GM12878 (cell line): ENCODE measurements around the gene UNC5CL. TPM values are rescaled to one million over a fixed set of nuclear protein-coding genes. Genes with fewer than 3 reads are reported as not detected.

Experiments
- ATAC-seq: fragments of 200-7000 bp; cut with Tn5 transposase; 3 replicates; pipeline ENCODE4 v1.9.1; 2020; ENCODE audit warnings: mild to moderate bottlenecking, moderate library complexity
- BruUV-seq: library from RNA; stranded (reverse); fragments of 400-500 nt; replicated peaks from 2 replicates; lab custom pipeline; 2021; lab: Mats Ljungman, UMichigan
- CTCF ChIA-PET: fragments of 300-600 bp; sonication (Branson Sonifier 250); formaldehyde crosslinking; extraction: SDS; loops from one replicate; lab custom pipeline; 2021; ENCODE audit warnings: inconsistent platforms; lab: Yijun Ruan, JAX
- POLR2A ChIA-PET: fragments of 350-600 bp; formaldehyde crosslinking; extraction: SDS; loops from one replicate; lab custom pipeline; 2021; ENCODE audit warnings: inconsistent platforms; lab: Charles Lee
- RAD21 ChIA-PET: fragments of 300-600 bp; sonication (Branson Sonifier 250); formaldehyde crosslinking; loops from one replicate; lab custom pipeline; 2023; ENCODE audit warnings: antibody characterized with exemption; ENCODE audit not compliant: unreplicated experiment; lab: Charles Lee
- SMC1A ChIA-PET: fragments of 300-600 bp; sonication (Branson Sonifier 250); formaldehyde crosslinking; loops from one replicate; lab custom pipeline; 2023; ENCODE audit not compliant: unreplicated experiment, uncharacterized antibody; lab: Charles Lee
- DNase-seq: peaks from one replicate; pipeline ENCODE4 v3.0.0-alpha.2; 2011; ENCODE audit warnings: low read depth, low spot score
- FAIRE-seq: peaks from 3 replicates; lab custom pipeline; 2011; peaks lifted over from hg19 to GRCh38; lab: Jason Lieb, UNC
- H2AFZ ChIP-seq: 2 replicates; pipeline ENCODE4 v1.6.0; 2011; ENCODE audit warnings: low read depth, low read length, control low read depth; ENCODE audit not compliant: control insufficient read depth
- H3K27ac ChIP-seq: 2 replicates; pipeline ENCODE4 v1.5.1; 2011; ENCODE audit warnings: control low read depth; ENCODE audit not compliant: control insufficient read depth, insufficient read depth
- H3K27me3 ChIP-seq, 2 experiments: replicated peaks in 1 of 2; 2 replicates each; pipeline versions ENCODE4 v1.6.0 to v1.6.1; 2011; ENCODE audit warnings: low read length in 1 of 2; ENCODE audit not compliant: control insufficient read depth in 2 of 2, insufficient read depth in 2 of 2
- H3K36me3 ChIP-seq, 2 experiments: 2 replicates each; pipeline ENCODE4 v1.5.1; 2011; ENCODE audit warnings: low read length in 1 of 2; ENCODE audit not compliant: control insufficient read depth in 2 of 2, insufficient read depth in 2 of 2
- H3K4me1 ChIP-seq: 2 replicates; pipeline ENCODE4 v1.6.1; 2011; ENCODE audit warnings: mild to moderate bottlenecking, low read length, moderate library complexity, mixed read lengths; ENCODE audit not compliant: control insufficient read depth, insufficient read depth
- H3K4me2 ChIP-seq: 2 replicates; pipeline ENCODE4 v1.6.0; 2011; ENCODE audit warnings: control low read depth; ENCODE audit not compliant: control insufficient read depth, insufficient read depth
- H3K4me3 ChIP-seq: fragments of 200-600 bp; sonication (generic); 2 replicates; pipeline ENCODE4 v1.5.1; 2016
- H3K79me2 ChIP-seq: 2 replicates; pipeline ENCODE4 v1.6.0; 2011; ENCODE audit warnings: low read length; ENCODE audit not compliant: control insufficient read depth, insufficient read depth
- H3K9ac ChIP-seq: 2 replicates; pipeline ENCODE4 v1.8.0; 2011; ENCODE audit warnings: low read length, control low read depth, mixed read lengths; ENCODE audit not compliant: control insufficient read depth, insufficient read depth
- H3K9me3 ChIP-seq: replicated peaks from 3 replicates; pipeline ENCODE4 v1.5.1; 2011; ENCODE audit warnings: mild to moderate bottlenecking, low read length; ENCODE audit not compliant: control insufficient read depth, insufficient read depth
- H4K20me1 ChIP-seq: 2 replicates; pipeline ENCODE4 v1.6.0; 2011; ENCODE audit not compliant: control insufficient read depth, insufficient read depth
- CHD4 ChIP-seq: fragments of 200-600 bp; sonication (generic); IDR thresholded peaks from 2 replicates; pipeline ENCODE4 v1.6.1; 2016; ENCODE audit warnings: mild to moderate bottlenecking
- CUX1 ChIP-seq: IDR thresholded peaks from 2 replicates; pipeline ENCODE4 v1.6.1; 2012; ENCODE audit warnings: improper control_type of control experiment, low read depth, low read length; ENCODE audit not compliant: insufficient replicate concordance
- DPF2 ChIP-seq: fragments of 450-650 bp; IDR thresholded peaks from 2 replicates; pipeline ENCODE4 v1.6.1; 2017; ENCODE audit warnings: mild to moderate bottlenecking
- HDAC2 ChIP-seq: fragments of 200-600 bp; sonication (generic); IDR thresholded peaks from 2 replicates; pipeline ENCODE4 v1.6.1; 2017
- KAT2A ChIP-seq: conservative IDR thresholded peaks from 2 replicates; pipeline ENCODE4 v1.6.1; 2011; ENCODE audit warnings: low read depth, low read length; ENCODE audit not compliant: control insufficient read depth
- POLR2A ChIP-seq: IDR thresholded peaks from 2 replicates; pipeline ENCODE4 v1.6.1; 2011; ENCODE audit warnings: low read depth, mild to moderate bottlenecking, low read length
- RELA ChIP-seq: fragments of 450-650 bp; IDR thresholded peaks from 2 replicates; pipeline ENCODE4 v1.8.0; 2014; ENCODE audit warnings: borderline replicate concordance; ENCODE audit not compliant: partially characterized antibody
- SMAD5 ChIP-seq: IDR thresholded peaks from 2 replicates; pipeline ENCODE4 v1.6.1; 2016; ENCODE audit warnings: antibody characterized with exemption, low read depth
- SUZ12 ChIP-seq: fragments of 200-600 bp; sonication (generic); IDR thresholded peaks from one replicate; pipeline ENCODE4 v1.6.1; 2018; ENCODE audit warnings: antibody characterized with exemption, mild to moderate bottlenecking; ENCODE audit not compliant: unreplicated experiment
- USF1 ChIP-seq: IDR thresholded peaks from 2 replicates; pipeline ENCODE4 v1.6.1; 2011; ENCODE audit warnings: borderline replicate concordance, low read depth, mild to moderate bottlenecking, moderate library complexity, mixed read lengths, low read length; ENCODE audit not compliant: insufficient read depth; ENCODE audit errors: extremely low read length
- ZBED1 ChIP-seq: IDR thresholded peaks from 2 replicates; pipeline ENCODE4 v1.6.1; 2016; ENCODE audit warnings: borderline replicate concordance
- ZZZ3 ChIP-seq: IDR thresholded peaks from 2 replicates; pipeline ENCODE4 v1.6.1; 2011; ENCODE audit warnings: low read depth; ENCODE audit not compliant: control insufficient read depth, insufficient read length
- WGBS: methylation state at CpG from one replicate; pipeline ENCODE4 v1.1.6; 2016; ENCODE audit warnings: low lambda C conversion rate; ENCODE audit not compliant: insufficient replicate concordance, insufficient coverage; ENCODE audit errors: missing lambda C conversion rate; 5-methylcytosine and 5-hydroxymethylcytosine counted together
- in situ Hi-C: fragments of 300-500 bp; cut with MboI; formaldehyde crosslinking; loops from 9 replicates; pipeline ENCODE4 v1.14.3; 2018; ENCODE audit warnings: mixed read lengths
- intact Hi-C: fragments of 100-400 bp; cut with micrococcal nuclease; formaldehyde crosslinking; loops from one replicate; pipeline ENCODE4 v1.14.2; 2022; ENCODE audit not compliant: unreplicated experiment
- polyA plus RNA-seq, 11 experiments: library from polyadenylated mRNA; depleted of rRNA in 4 of 11; unstranded in 6 of 11; stranded (reverse) in 5 of 11; fragments of >200 nt; fragmentation: Nextera tagmentation in 4 of 11; fragmentation: Illumina TruSeq in 1 of 11; extraction: Ambion mirVana in 4 of 11; extraction: Trizol in 1 of 11; gene quantifications; 1 replicate in 1 of 11; 2 replicates in 10 of 11; pipeline versions ENCODE4 v1.2.1 to v1.2.3, GENCODE V29; 2011 to 2016; ENCODE audit warnings: inconsistent platforms in 2 of 11, missing spikeins in 2 of 11, low read depth in 1 of 11
- total RNA-seq, 4 experiments: library from RNA; depleted of rRNA in 3 of 4; stranded (reverse); fragments of >200 nt in 3 of 4; fragmentation: Illumina TruSeq in 1 of 4; extraction: Trizol in 1 of 4; gene quantifications; 2 replicates each; pipeline versions ENCODE4 v1.2.1 to v1.2.3, GENCODE V29; 2013 to 2021
- TF ChIP-seq, protein P1 (sequence below): fragments of 150-350 bp; IDR thresholded peaks from 2 replicates; pipeline ENCODE4 v1.6.1; 2014; ENCODE audit warnings: mild to moderate bottlenecking, low read depth, low read length

Gene UNC5CL
- total and polyA plus RNA-seq, 10 of the 15 experiments (the other 5 are each of a cell fraction or from before 2014, with no cell fraction given) = 0.11 to 1.2 (median 0.46) TPM; not detected in 1

- SMC1A ChIA-PET = interaction anchor here (1.0 to 2.3 kb wide), 5 partner anchors 9 to 73 kb away, joined by 3 to 7 read pairs (median 3); no protein-coding TSS in a partner anchor
- no peaks in the 10 kb centered on the region for H3K4me1 ChIP-seq
- H4K20me1 ChIP-seq = no peaks in the 10 kb centered on the region
- no TSS peak for BruUV-seq
- CTCF ChIA-PET = interaction anchor here (0.7 to 4.0 kb wide), 6 partner anchors 11 to 68 kb away, joined by 3 to 30 read pairs (median 3); no protein-coding TSS in a partner anchor
- FAIRE-seq (no peak), ATAC-seq (no peak), DNase-seq (no peak)
- POLR2A ChIA-PET = no interaction called here
- H3K27me3 ChIP-seq = no peaks in the 10 kb centered on the region; a peak in 1 of 4 replicates
- in situ Hi-C loops (no loop called here), intact Hi-C loops (no loop called here)
- WGBS = 2% methylated on average over 3 of the region's 4 CpGs
- H3K9ac ChIP-seq = no peak overlapping the region
- H3K4me3 ChIP-seq = no peak overlapping the region
- H3K79me2 ChIP-seq = no peaks in the 10 kb centered on the region
- H3K27ac ChIP-seq = no peak overlapping the region
- no peak overlapping the region for H3K4me2 ChIP-seq
- H2AFZ ChIP-seq = no peak overlapping the region
- TF ChIP-seq ZZZ3 (no peak), ZBED1 (no peak), RELA (no peak), DPF2 (no peak), SUZ12 (no peak), CHD4 (no peak), KAT2A (no peak), SMAD5 (no peak), POLR2A (no peak), CUX1 (no peak), HDAC2 (no peak), USF1 (no peak)
- TF ChIP-seq, protein P1, sequence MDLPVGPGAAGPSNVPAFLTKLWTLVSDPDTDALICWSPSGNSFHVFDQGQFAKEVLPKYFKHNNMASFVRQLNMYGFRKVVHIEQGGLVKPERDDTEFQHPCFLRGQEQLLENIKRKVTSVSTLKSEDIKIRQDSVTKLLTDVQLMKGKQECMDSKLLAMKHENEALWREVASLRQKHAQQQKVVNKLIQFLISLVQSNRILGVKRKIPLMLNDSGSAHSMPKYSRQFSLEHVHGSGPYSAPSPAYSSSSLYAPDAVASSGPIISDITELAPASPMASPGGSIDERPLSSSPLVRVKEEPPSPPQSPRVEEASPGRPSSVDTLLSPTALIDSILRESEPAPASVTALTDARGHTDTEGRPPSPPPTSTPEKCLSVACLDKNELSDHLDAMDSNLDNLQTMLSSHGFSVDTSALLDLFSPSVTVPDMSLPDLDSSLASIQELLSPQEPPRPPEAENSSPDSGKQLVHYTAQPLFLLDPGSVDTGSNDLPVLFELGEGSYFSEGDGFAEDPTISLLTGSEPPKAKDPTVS = no peak
- RAD21 ChIA-PET = interaction anchor here (0.7 kb wide), 1 partner anchor 442 kb away, joined by 3 read pairs; no protein-coding TSS in a partner anchor
- H3K9me3 ChIP-seq = no peaks in the 10 kb centered on the region
- no peaks in the 10 kb centered on the region for H3K36me3 ChIP-seq
Measured at GRCh38 chr6:40997234-40997957, 41.6 kb downstream of the UNC5CL start.
